ENCODE measurements around the gene HIVEP1.
"Not testable (repeated sequence)": the region's sequence is repeated elsewhere in the genome, so short reads cannot be mapped to it uniquely, and the experiment has no call there.

The HIVEP1 gene

GRCh38 chr6:12163744-12164507 is 151.8 kb downstream of the HIVEP1 start:
- no peaks in the 10 kb centered on the region for H3K9me3 Mint-ChIP-seq
- peak overlapping the region in 1 of 2 donors; percentile 9 for H3K4me3 Mint-ChIP-seq
- no peaks in the 10 kb centered on the region for H3K27me3 Mint-ChIP-seq
- peaks cover 16 to 17% of the 10 kb centered on the region in 2 donors for H3K4me1 Mint-ChIP-seq (ENCODE audit: low read depth in 2 of 2)
- peak overlapping the region; percentile 11 to 74 for H3K27ac Mint-ChIP-seq
- DNase-seq (no peak), ATAC-seq (replicated peaks) (no peak)
- H3K36me3 Mint-ChIP-seq (ENCODE audit: insufficient read depth), result peaks cover 18% of the 10 kb centered on the region

- H3K4me1 Mint-ChIP-seq (ENCODE audit: low read depth in 2 of 2), result peaks cover 16 to 17% of the 10 kb centered on the region in 2 donors
- H3K4me3 Mint-ChIP-seq, result no peak overlapping the region
- DNase-seq (no peak), ATAC-seq (replicated peaks) (no peak)
- H3K36me3 Mint-ChIP-seq (ENCODE audit: insufficient read depth), result peaks cover 18% of the 10 kb centered on the region
- no peak overlapping the region for H3K27ac Mint-ChIP-seq
- no peaks in the 10 kb centered on the region for H3K9me3 Mint-ChIP-seq
- H3K27me3 Mint-ChIP-seq, result no peaks in the 10 kb centered on the region
These were observed 152.3 kb downstream of the HIVEP1 start for GRCh38 chr6:12164508-12164770.

- Mint-ChIP-seq H3K27me3 (no peaks in the 10 kb centered on the region), H3K27ac (peak overlapping the region in 1 of 2 donors; percentile 5), H3K36me3 (ENCODE audit: insufficient read depth) (peaks cover 18% of the 10 kb centered on the region), H3K9me3 (no peaks in the 10 kb centered on the region), H3K4me1 (ENCODE audit: low read depth in 2 of 2) (peaks cover 16 to 17% of the 10 kb centered on the region in 2 donors), H3K4me3 (no peak overlapping the region)
- no peak for ATAC-seq (replicated peaks)
- no peak for DNase-seq
These were observed 153.2 kb downstream of the HIVEP1 start for GRCh38 chr6:12165297-12165696.

- H3K4me1 Mint-ChIP-seq (ENCODE audit: low read depth in 2 of 2), result peaks cover 16 to 17% of the 10 kb centered on the region in 2 donors
- DNase-seq (no peak), ATAC-seq (replicated peaks) (no peak)
- no peak overlapping the region for H3K4me3 Mint-ChIP-seq
- peaks cover 18% of the 10 kb centered on the region for H3K36me3 Mint-ChIP-seq (ENCODE audit: insufficient read depth)
- no peaks in the 10 kb centered on the region for H3K9me3 Mint-ChIP-seq
- no peak overlapping the region for H3K27ac Mint-ChIP-seq
- no peaks in the 10 kb centered on the region for H3K27me3 Mint-ChIP-seq
These were observed 153.7 kb downstream of the HIVEP1 start for GRCh38 chr6:12165722-12166280.

GRCh38 chr6:12169377-12169776 is 157.3 kb downstream of the HIVEP1 start:
- no peak for ATAC-seq (replicated peaks)
- no peak for DNase-seq
- Mint-ChIP-seq H3K36me3 (ENCODE audit: insufficient read depth) (peaks cover 1% of the 10 kb centered on the region), H3K4me3 (no peak overlapping the region), H3K4me1 (ENCODE audit: low read depth in 2 of 2) (no peaks in the 10 kb centered on the region), H3K27me3 (no peaks in the 10 kb centered on the region), H3K9me3 (no peaks in the 10 kb centered on the region), H3K27ac (no peak overlapping the region)

- H3K9me3 Mint-ChIP-seq, result no peaks in the 10 kb centered on the region
These were observed 158.4 kb downstream of the HIVEP1 start for GRCh38 chr6:12170351-12171092.

GRCh38 chr6:12171717-12172116 is 159.6 kb downstream of the HIVEP1 start:
- no peaks in the 10 kb centered on the region for H3K9me3 Mint-ChIP-seq
- DNase-seq (no peak), ATAC-seq (replicated peaks) (no peak)
- no peaks in the 10 kb centered on the region for H3K36me3 Mint-ChIP-seq (ENCODE audit: insufficient read depth)
- H3K4me1 Mint-ChIP-seq (ENCODE audit: low read depth in 2 of 2), result no peaks in the 10 kb centered on the region
- H3K4me3 Mint-ChIP-seq, result no peak overlapping the region
- H3K27me3 Mint-ChIP-seq, result peaks cover 0 to 2% of the 10 kb centered on the region in 2 donors
- no peak overlapping the region for H3K27ac Mint-ChIP-seq

More at GRCh38 chr6:12170351-12171092, 158.4 kb downstream of the HIVEP1 start:
- no peaks in the 10 kb centered on the region for H3K36me3 Mint-ChIP-seq (ENCODE audit: insufficient read depth)
- ATAC-seq (replicated peaks), result no peak
- DNase-seq, result no peak
- H3K4me1 Mint-ChIP-seq (ENCODE audit: low read depth in 2 of 2), result no peaks in the 10 kb centered on the region
- H3K27me3 Mint-ChIP-seq, result no peaks in the 10 kb centered on the region
- H3K27ac Mint-ChIP-seq, result no peak overlapping the region
- H3K4me3 Mint-ChIP-seq, result no peak overlapping the region

- ATAC-seq (replicated peaks) (no peak), DNase-seq (no peak)
- no peaks in the 10 kb centered on the region for H3K4me1 Mint-ChIP-seq (ENCODE audit: low read depth in 2 of 2)
- peaks cover 0 to 4% of the 10 kb centered on the region in 2 donors for H3K27me3 Mint-ChIP-seq
- H3K9me3 Mint-ChIP-seq, result no peaks in the 10 kb centered on the region
- no peak overlapping the region for H3K27ac Mint-ChIP-seq
- no peak overlapping the region for H3K4me3 Mint-ChIP-seq
- no peaks in the 10 kb centered on the region for H3K36me3 Mint-ChIP-seq (ENCODE audit: insufficient read depth)
These were observed 160.5 kb downstream of the HIVEP1 start for GRCh38 chr6:12172572-12172971.

GRCh38 chr6:12173181-12173580 is 161.1 kb downstream of the HIVEP1 start:
- no peak overlapping the region for H3K27ac Mint-ChIP-seq
- H3K4me1 Mint-ChIP-seq (ENCODE audit: low read depth in 2 of 2), result no peaks in the 10 kb centered on the region
- ATAC-seq (replicated peaks), result no peak
- no peaks in the 10 kb centered on the region for H3K36me3 Mint-ChIP-seq (ENCODE audit: insufficient read depth)
- DNase-seq, result no peak
- peaks cover 0 to 4% of the 10 kb centered on the region in 2 donors for H3K27me3 Mint-ChIP-seq
- H3K9me3 Mint-ChIP-seq, result no peaks in the 10 kb centered on the region
- no peak overlapping the region for H3K4me3 Mint-ChIP-seq

- H3K9me3 Mint-ChIP-seq, result no peaks in the 10 kb centered on the region
- no peak overlapping the region for H3K4me3 Mint-ChIP-seq
- H3K4me1 Mint-ChIP-seq (ENCODE audit: low read depth in 2 of 2), result no peaks in the 10 kb centered on the region
- H3K36me3 Mint-ChIP-seq (ENCODE audit: insufficient read depth), result no peaks in the 10 kb centered on the region
- no peak for DNase-seq
- no peak for ATAC-seq (replicated peaks)
- no peak overlapping the region for H3K27ac Mint-ChIP-seq
- H3K27me3 Mint-ChIP-seq, result peaks cover 0 to 7% of the 10 kb centered on the region in 2 donors
These were observed 161.5 kb downstream of the HIVEP1 start for GRCh38 chr6:12173661-12174060.

GRCh38 chr6:12174878-12175277 is 162.8 kb downstream of the HIVEP1 start:
- no peak overlapping the region for H3K27ac Mint-ChIP-seq
- H3K4me1 Mint-ChIP-seq (ENCODE audit: low read depth in 2 of 2), result no peaks in the 10 kb centered on the region
- no peaks in the 10 kb centered on the region for H3K36me3 Mint-ChIP-seq (ENCODE audit: insufficient read depth)
- H3K9me3 Mint-ChIP-seq, result no peaks in the 10 kb centered on the region
- peaks cover 0 to 8% of the 10 kb centered on the region in 2 donors for H3K27me3 Mint-ChIP-seq
- DNase-seq, result no peak
- ATAC-seq (replicated peaks), result no peak
- no peak overlapping the region for H3K4me3 Mint-ChIP-seq

GRCh38 chr6:12175626-12176025 is 163.5 kb downstream of the HIVEP1 start:
- ATAC-seq (replicated peaks) (no peak), DNase-seq (no peak)
- Mint-ChIP-seq H3K36me3 (ENCODE audit: insufficient read depth) (no peaks in the 10 kb centered on the region), H3K9me3 (no peaks in the 10 kb centered on the region), H3K27me3 (peaks cover 0 to 8% of the 10 kb centered on the region in 2 donors), H3K4me1 (ENCODE audit: low read depth in 2 of 2) (no peaks in the 10 kb centered on the region), H3K4me3 (no peak overlapping the region), H3K27ac (no peak overlapping the region)

GRCh38 chr6:12176782-12177181 is 164.7 kb downstream of the HIVEP1 start:
- not testable (repeated sequence) for H3K27me3 Mint-ChIP-seq; H3K4me1 Mint-ChIP-seq (ENCODE audit: low read depth in 2 of 2); DNase-seq; H3K36me3 Mint-ChIP-seq (ENCODE audit: insufficient read depth); H3K27ac Mint-ChIP-seq; ATAC-seq (replicated peaks); H3K9me3 Mint-ChIP-seq; H3K4me3 Mint-ChIP-seq

GRCh38 chr6:12178521-12178920 is 166.4 kb downstream of the HIVEP1 start:
- peaks cover 0 to 14% of the 10 kb centered on the region in 2 donors for H3K27me3 Mint-ChIP-seq
- no peaks in the 10 kb centered on the region for H3K9me3 Mint-ChIP-seq
- peaks cover 0 to 5% of the 10 kb centered on the region in 2 donors for H3K4me1 Mint-ChIP-seq (ENCODE audit: low read depth in 2 of 2)
- H3K4me3 Mint-ChIP-seq, result no peak overlapping the region
- ATAC-seq (replicated peaks) (no peak), DNase-seq (no peak)
- no peak overlapping the region for H3K27ac Mint-ChIP-seq
- H3K36me3 Mint-ChIP-seq (ENCODE audit: insufficient read depth), result no peaks in the 10 kb centered on the region
